Mesenchymal stem cell (in vitro differentiated cells and primary cell): ENCODE results near the gene PSMD4. TPM values are rescaled to one million over a fixed set of nuclear protein-coding genes. Genes with fewer than 3 reads are reported as not detected.
"Not testable (repeated sequence)": the region's sequence is repeated elsewhere in the genome, so short reads cannot be mapped to it uniquely, and the experiment has no call there.

ENCODE experiments used
- DNase-seq: peaks from one replicate; pipeline ENCODE4 v3.0.0-alpha.2; 2013
- H2AFZ ChIP-seq: one replicate; pipeline ENCODE4 v1.6.1; 2013; ENCODE audit warnings: low read depth, mild to moderate bottlenecking, control low read depth, inconsistent platforms, low read length, moderate library complexity
- H2AK5ac ChIP-seq: 2 replicates; pipeline ENCODE4 v1.6.1; 2013; ENCODE audit warnings: low read length, moderate library complexity, mild to moderate bottlenecking, inconsistent platforms; ENCODE audit not compliant: severe bottlenecking
- H2BK120ac ChIP-seq: one replicate; pipeline ENCODE4 v1.6.1; 2013; ENCODE audit warnings: low read depth, mild to moderate bottlenecking, inconsistent platforms, low read length, moderate library complexity
- H2BK12ac ChIP-seq, 2 experiments: one replicate each; pipeline ENCODE4 v1.6.1; 2013; ENCODE audit warnings: inconsistent platforms in 2 of 2, low read length in 2 of 2, mild to moderate bottlenecking in 2 of 2, moderate library complexity in 2 of 2, control low read depth in 1 of 2
- H2BK15ac ChIP-seq: one replicate; pipeline ENCODE4 v1.6.1; 2013; ENCODE audit warnings: mild to moderate bottlenecking, low read depth, inconsistent platforms; ENCODE audit not compliant: poor library complexity, severe bottlenecking
- H2BK5ac ChIP-seq: 2 replicates; pipeline ENCODE4 v1.6.1; 2013; ENCODE audit warnings: low read depth, mild to moderate bottlenecking, low read length, control low read depth, inconsistent platforms; ENCODE audit not compliant: poor library complexity, severe bottlenecking
- H3K14ac ChIP-seq, 2 experiments: one replicate each; pipeline ENCODE4 v1.6.1; 2013; ENCODE audit warnings: inconsistent platforms in 2 of 2, low read length in 2 of 2, control low read depth in 1 of 2, mild to moderate bottlenecking in 1 of 2, moderate library complexity in 1 of 2
- H3K18ac ChIP-seq, 2 experiments: one replicate each; pipeline ENCODE4 v1.6.1; 2013; ENCODE audit warnings: inconsistent platforms in 2 of 2, low read length in 2 of 2, control low read depth in 1 of 2, low read depth in 1 of 2, mild to moderate bottlenecking in 1 of 2
- H3K23ac ChIP-seq, 2 experiments: one replicate each; pipeline ENCODE4 v1.6.1; 2013; ENCODE audit warnings: inconsistent platforms in 2 of 2, low read length in 2 of 2, mild to moderate bottlenecking in 2 of 2, moderate library complexity in 2 of 2, control low read depth in 1 of 2
- H3K27ac ChIP-seq: 2 replicates; pipeline ENCODE4 v1.5.1; 2013; ENCODE audit warnings: mild to moderate bottlenecking, moderate library complexity, low read length, control low read depth, inconsistent platforms; ENCODE audit not compliant: poor library complexity, severe bottlenecking
- H3K27me3 ChIP-seq, 2 experiments: 2 replicates each; pipeline versions ENCODE4 v1.6.1 to v1.7.0; 2013; ENCODE audit warnings: low read length in 2 of 2, mild to moderate bottlenecking in 2 of 2, moderate library complexity in 2 of 2, control low read depth in 1 of 2, inconsistent platforms in 1 of 2; ENCODE audit not compliant: control insufficient read depth in 1 of 2, insufficient read depth in 1 of 2
- H3K36me3 ChIP-seq, 2 experiments: 2 replicates each; pipeline versions ENCODE4 v1.6.1 to v1.7.0; 2013; ENCODE audit warnings: low read length in 2 of 2, control low read depth in 1 of 2, inconsistent platforms in 1 of 2, low read depth in 1 of 2, mild to moderate bottlenecking in 1 of 2; ENCODE audit not compliant: insufficient read depth in 2 of 2, control insufficient read depth in 1 of 2
- H3K4ac ChIP-seq, 2 experiments: one replicate each; pipeline ENCODE4 v1.6.1; 2013; ENCODE audit warnings: inconsistent platforms in 2 of 2, low read length in 2 of 2, mild to moderate bottlenecking in 2 of 2, moderate library complexity in 2 of 2, control low read depth in 1 of 2, low read depth in 1 of 2
- H3K4me1 ChIP-seq: 2 replicates; pipeline ENCODE4 v1.6.1; 2013; ENCODE audit warnings: low read depth, low read length, control low read depth; ENCODE audit not compliant: control insufficient read depth, insufficient read depth
- H3K4me2 ChIP-seq: 2 replicates; pipeline ENCODE4 v1.6.1; 2013; ENCODE audit warnings: low read length, mild to moderate bottlenecking, inconsistent platforms; ENCODE audit not compliant: poor library complexity, severe bottlenecking
- H3K4me3 ChIP-seq, 2 experiments: 2 replicates each; pipeline versions ENCODE4 v1.5.1 to v1.7.0; 2013; ENCODE audit warnings: low read length in 2 of 2, mild to moderate bottlenecking in 2 of 2, control low read depth in 1 of 2, low read depth in 1 of 2; ENCODE audit not compliant: insufficient read depth in 1 of 2
- H3K79me1 ChIP-seq: replicated peaks from 2 replicates; pipeline ENCODE4 v1.6.1; 2013; ENCODE audit warnings: mild to moderate bottlenecking, control low read depth, low read length, inconsistent platforms; ENCODE audit not compliant: poor library complexity, severe bottlenecking
- H3K9ac ChIP-seq: 2 replicates; pipeline ENCODE4 v1.7.0; 2013; ENCODE audit warnings: mild to moderate bottlenecking, low read length, moderate library complexity
- H3K9me3 ChIP-seq: 2 replicates; pipeline ENCODE4 v1.7.0; 2013; ENCODE audit warnings: mild to moderate bottlenecking, low read length; ENCODE audit not compliant: control insufficient read depth
- H4K8ac ChIP-seq: one replicate; pipeline ENCODE4 v1.6.1; 2013; ENCODE audit warnings: inconsistent platforms, mild to moderate bottlenecking, low read length, moderate library complexity
- H4K91ac ChIP-seq: one replicate; pipeline ENCODE4 v1.6.1; 2013; ENCODE audit warnings: mild to moderate bottlenecking, low read length, inconsistent platforms
- WGBS: methylation state at CpG from one replicate; pipeline ENCODE4 v1.1.7; 2013; ENCODE audit warnings: mixed read lengths; 5-methylcytosine and 5-hydroxymethylcytosine counted together
- polyA plus RNA-seq, 2 experiments: library from polyadenylated mRNA; stranded (reverse); fragments of 200-250 nt; gene quantifications; one replicate each; pipeline ENCODE4 v1.2.3, GENCODE V29; 2013

PSMD4 gene
- 136 TPM for polyA plus RNA-seq (2013, experiment 1 of 2)
- 139 TPM for polyA plus RNA-seq (2013, experiment 2 of 2)

- Histone ChIP-seq H3K9me3 (no peaks in the 10 kb centered on the region), H2BK120ac (peak within 1 kb of the TSS; percentile 66), H2BK5ac (peak within 1 kb of the TSS; percentile 49), H3K4me2 (peak within 1 kb of the TSS; percentile 94), H3K18ac (peak within 1 kb of the TSS; percentile 61 to 86), H2AK5ac (no peak within 1 kb of the TSS), H2AFZ (peak within 1 kb of the TSS; percentile 54), H3K14ac (no peak within 1 kb of the TSS), H2BK15ac (peak within 1 kb of the TSS; percentile 49), H3K36me3 (peaks cover 11 to 19% of the 10 kb centered on the region in 2 experiments), H3K27ac (peak within 1 kb of the TSS; percentile 74), H3K23ac (no peak within 1 kb of the TSS), H4K91ac (peak within 1 kb of the TSS; percentile 75), H3K27me3 (no peaks in the 10 kb centered on the region), H4K8ac (peak within 1 kb of the TSS; percentile 97), H2BK12ac (no peak within 1 kb of the TSS), H3K4ac (peak within 1 kb of the TSS; percentile 65 to 91), H3K79me1 (peaks cover 5% of the 10 kb centered on the region), H3K4me1 (peaks cover 3% of the 10 kb centered on the region), H3K9ac (peak within 1 kb of the TSS; percentile 97), H3K4me3 (peak within 1 kb of the TSS; percentile 88 to 96)
- peak; percentile 95 for DNase-seq
- WGBS, result 34% methylated on average over 54 of the region's 56 CpGs
Observed at GRCh38 chr1:151254217-151255213, at the start of gene PSMD4. Gene PSMD4 (plus strand): TSS chr1:151254734. CDS start chr1:151254783, 49 bp downstream.

DNA sequence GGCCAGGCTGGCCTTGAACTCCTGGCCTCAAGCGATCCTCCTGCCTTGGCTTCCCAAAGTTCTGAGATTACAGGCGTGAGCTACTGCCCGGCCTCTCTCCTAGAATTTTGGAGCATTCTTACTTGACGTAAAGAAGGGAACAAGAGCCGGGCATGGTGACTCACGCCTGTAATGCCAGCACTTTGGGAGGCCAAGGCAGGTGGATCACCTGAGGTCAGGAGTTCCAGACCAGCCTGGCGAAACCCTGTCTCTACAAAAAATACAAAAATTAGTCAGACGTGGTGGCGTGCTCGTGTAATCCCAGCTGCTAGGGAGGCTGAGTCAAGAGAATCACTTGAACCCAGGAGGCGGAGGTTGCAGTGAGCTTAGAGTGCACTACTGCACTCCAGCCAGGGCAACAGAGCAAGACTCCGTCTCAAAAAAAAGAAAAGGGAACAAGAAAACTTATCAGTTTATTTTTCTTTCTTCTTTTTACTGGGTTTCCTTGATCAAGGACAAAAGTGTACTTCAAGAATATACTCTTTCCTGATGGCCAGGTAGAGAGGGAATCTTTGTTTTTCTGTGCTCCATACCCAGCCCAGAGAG lies 49.1 kb upstream of the PSMD4 start:
- not testable (repeated sequence) for H2AFZ ChIP-seq, H2BK120ac ChIP-seq, H3K4ac ChIP-seq, H3K9ac ChIP-seq, H3K18ac ChIP-seq, H2AK5ac ChIP-seq, H3K79me1 ChIP-seq, H2BK15ac ChIP-seq, DNase-seq, H2BK12ac ChIP-seq, H4K8ac ChIP-seq, H3K4me1 ChIP-seq, H3K27me3 ChIP-seq, H3K27ac ChIP-seq, H3K4me2 ChIP-seq, H2BK5ac ChIP-seq, H4K91ac ChIP-seq, H3K23ac ChIP-seq, H3K9me3 ChIP-seq, H3K14ac ChIP-seq, H3K4me3 ChIP-seq
- peaks cover 57 to 71% of the 10 kb centered on the region in 2 experiments for H3K36me3 ChIP-seq
- whole genome bisulfite sequencing, result 98% methylated on average over 12 of the region's 12 CpGs

DNA sequence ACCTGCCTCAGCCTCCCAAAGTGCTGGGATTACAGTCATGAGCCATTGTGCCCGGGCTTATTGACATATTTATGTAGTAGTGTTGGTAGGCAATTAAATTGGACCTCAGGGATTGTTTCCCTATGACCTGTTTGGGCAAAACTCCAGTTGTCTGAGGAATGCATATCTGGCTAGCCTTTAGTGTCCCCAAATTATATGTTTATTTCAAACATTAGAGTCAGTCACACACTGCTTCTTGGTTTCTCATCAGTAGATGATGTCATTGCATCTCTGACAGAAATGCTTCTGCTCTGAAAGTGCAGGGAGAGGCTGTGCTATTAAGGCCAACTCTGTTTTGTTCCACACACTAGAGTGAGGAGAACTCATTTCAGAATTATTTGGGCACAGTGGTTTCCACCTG lies 43.7 kb upstream of the PSMD4 start:
- peak overlapping the region; percentile 1 for H3K9ac ChIP-seq
- H2BK12ac ChIP-seq, result no peak overlapping the region
- no peak overlapping the region for H2AK5ac ChIP-seq
- no peaks in the 10 kb centered on the region for H3K79me1 ChIP-seq
- no peak overlapping the region for H3K4me2 ChIP-seq
- H3K36me3 ChIP-seq, result peaks cover 60 to 68% of the 10 kb centered on the region in 2 experiments
- H4K8ac ChIP-seq, result no peak overlapping the region
- H3K27me3 ChIP-seq, result no peaks in the 10 kb centered on the region
- H3K27ac ChIP-seq, result no peak overlapping the region
- H4K91ac ChIP-seq, result no peak overlapping the region
- DNase-seq, result peak; percentile 29
- WGBS, result 92% methylated on average over 1 of the region's 1 CpG
- no peak overlapping the region for H3K23ac ChIP-seq
- no peaks in the 10 kb centered on the region for H3K9me3 ChIP-seq
- no peak overlapping the region for H3K4me3 ChIP-seq
- no peak overlapping the region for H2BK5ac ChIP-seq
- peaks cover 4% of the 10 kb centered on the region for H3K4me1 ChIP-seq
- H3K4ac ChIP-seq, result no peak overlapping the region
- no peak overlapping the region for H3K14ac ChIP-seq
- H2AFZ ChIP-seq, result no peak overlapping the region
- H3K18ac ChIP-seq, result no peak overlapping the region
- no peak overlapping the region for H2BK120ac ChIP-seq
- H2BK15ac ChIP-seq, result no peak overlapping the region
